ENCODE data around the gene CPA1. TPM values are rescaled to one million over a fixed set of nuclear protein-coding genes. Genes with fewer than 3 reads are reported as not detected.

CPA1 gene
- total and polyA plus RNA-seq, 2 of the 4 experiments (the other 2 are of a cell fraction), result not detected

GRCh38 chr7:130401101-130401500 is 20.8 kb downstream of the CPA1 start:
- Histone ChIP-seq H3K56ac (ENCODE audit: extremely low read depth, insufficient read depth, low read length) (no peak overlapping the region), H3K9me3 (ENCODE audit: control insufficient read depth, insufficient read depth, low read length) (no peaks in the 10 kb centered on the region), H3K4me1 (ENCODE audit: control insufficient read depth, insufficient read depth, low read length) (peaks cover 11% of the 10 kb centered on the region), H3K27me3 (ENCODE audit: control insufficient read depth, insufficient read depth, low read length) (no peaks in the 10 kb centered on the region), H4K8ac (ENCODE audit: low read depth in 2 of 2, low read length in 2 of 2) (peak overlapping the region; percentile 54 to 86; a peak in 2 of 4 replicates), H3K79me1 (ENCODE audit: low read depth in 1 of 2, low read length in 2 of 2) (no peaks in the 10 kb centered on the region), H3K4me3 (ENCODE audit: insufficient read depth, low read depth, low read length) (no peak overlapping the region), H2AK5ac (ENCODE audit: low read depth, low read length) (no peak overlapping the region), H3K23ac (ENCODE audit: low read depth, low read length) (no peak overlapping the region), H3K27ac (ENCODE audit: insufficient read depth, low read length) (peak overlapping the region; percentile 98; the same call in 1 of the 2 replicates), H4K20me1 (ENCODE audit: insufficient read depth, low read length) (no peaks in the 10 kb centered on the region), H2BK15ac (ENCODE audit: low read depth, low read length) (peak overlapping the region; percentile 71; the same call in 1 of the 3 replicates), H2BK120ac (ENCODE audit: low read depth, low read length) (peak overlapping the region; percentile 89), H3K4ac (ENCODE audit: low read depth, low read length) (no peak overlapping the region), H2BK5ac (ENCODE audit: low read depth, low read length, poor library complexity, severe bottlenecking) (peak overlapping the region; percentile 73), H4K5ac (ENCODE audit: low read depth, low read length) (no peak overlapping the region), H3K4me2 (ENCODE audit: low read depth, low read length) (no peak overlapping the region), H3K9me1 (ENCODE audit: insufficient read depth, low read length) (peaks cover 11% of the 10 kb centered on the region), H2AK9ac (replicated peaks; ENCODE audit: low read depth, low read length, poor library complexity) (no peak overlapping the region), H2AFZ (replicated peaks; ENCODE audit: low read length, poor library complexity) (no peak overlapping the region), H2BK20ac (ENCODE audit: low read depth, low read length) (no peak overlapping the region), H3K9ac (ENCODE audit: low read depth, low read length) (no peak overlapping the region), H3K18ac (ENCODE audit: low read depth, low read length) (no peak overlapping the region), H4K91ac (ENCODE audit: insufficient read depth, low read depth, low read length) (peak overlapping the region; percentile 93; the same call in 1 of the 2 replicates), H3K14ac (replicated peaks; ENCODE audit: low read depth, low read length) (no peak overlapping the region), H3K36me3 (ENCODE audit: control insufficient read depth, insufficient read depth, low read length) (peaks cover 11% of the 10 kb centered on the region)
- intact Hi-C loops (cut with micrococcal nuclease) (no loop called here), in situ Hi-C loops (cut with MboI; ENCODE audit: low sequenced_read_pairs) (no loop called here), dilution Hi-C loops (cut with HindIII; ENCODE audit: low sequenced_read_pairs, unreplicated experiment) (no loop called here)
- WGBS, 2 experiments (ENCODE audit: extremely low coverage in 2 of 2, insufficient read length in 1 of 2), result no CpG with 5 or more reads among the region's 1 CpG
- no peak for TF ChIP-seq NFE2L2 (IDR thresholded peaks at IDR 0.05; ENCODE audit: low read depth, low read length)
- CTCF ChIA-PET, result no interaction called here
- ATAC-seq (ENCODE audit: low read depth) (no peak), DNase-seq (no peak)
- POLR2A ChIA-PET (ENCODE audit: unreplicated experiment), result no interaction called here
- BruUV-seq (replicated peaks), result no TSS peak

Measured in IMR-90 (cell line).